Left colon (tissue), 2 donors: ENCODE data around the gene ZCCHC12. TPM values are rescaled to one million over a fixed set of nuclear protein-coding genes. Genes with fewer than 3 reads are reported as not detected.

Experiments
- ATAC-seq: fragments of 200-7000 bp; cut with Tn5 transposase; one replicate; pipeline ENCODE4 v1.9.1; 2020; ENCODE audit warnings: mild to moderate bottlenecking, moderate library complexity
- DNase-seq, 2 donors: peaks; one replicate each; pipeline ENCODE4 v3.0.0-alpha.2; 2020
- intact Hi-C, 2 donors: fragments of 100-400 bp; cut with DNase I in 1 of 2; cut with micrococcal nuclease in 1 of 2; formaldehyde crosslinking; loops; one replicate each; pipeline versions ENCODE4 v1.11.2 to v1.14.0; 2022; cut with DNase I, micrococcal nuclease
- total RNA-seq, 2 donors: library from RNA; stranded (reverse); fragmentation: NEBNext Ultra II Directional; extraction: Animal tissue kit (Norgen Biotek cat#: 25700); gene quantifications; one replicate each; pipeline ENCODE4 v1.2.1, GENCODE V29; 2021
- donor health status: DM: no; HTN: no; CAD: no.
- donor health status: DM: yes; HTN: yes; CAD: no.

Gene ZCCHC12
- total RNA-seq, 2 donors from 2014 or later, result 0.20 TPM; not detected in 1

GRCh38 chrX:118862979-118863378 is 39.4 kb downstream of the ZCCHC12 start:
- DNase-seq, result no peak
- intact Hi-C loops, result no loop called here
- ATAC-seq, result peak; percentile 55

- DNase-seq (no peak), ATAC-seq (no peak)
- intact Hi-C loops, result no loop called here
Measured at GRCh38 chrX:118864063-118864635, 40.5 kb downstream of the ZCCHC12 start.

- ATAC-seq (no peak), DNase-seq (no peak)
- intact Hi-C loops, result no loop called here
Measured at GRCh38 chrX:118865231-118865630, 41.6 kb downstream of the ZCCHC12 start.

- ATAC-seq, result no peak
- DNase-seq, result no peak
- intact Hi-C loops, result no loop called here
Measured at GRCh38 chrX:118867251-118867650, 43.6 kb downstream of the ZCCHC12 start.

GRCh38 chrX:118872102-118872566 is 48.5 kb downstream of the ZCCHC12 start:
- ATAC-seq (peak; percentile 99), DNase-seq (peak; percentile 11 to 34)
- intact Hi-C loops, result no loop called here

Other genes with a start within 250 kb of the ZCCHC12 start
- 100 to 1,000 TPM; 101 to 112 TPM for gene IL13RA1, start 96.2 kb upstream of the ZCCHC12 start, total RNA-seq
- 10 to 100 TPM; 10.8 to 11.1 TPM for gene LONRF3, start 150.8 kb downstream of the ZCCHC12 start, total RNA-seq
- gene CT47C1, start 249.2 kb downstream of the ZCCHC12 start, total RNA-seq, result not detected